GM19463 (cell line): Measurements from ENCODE around the gene CDC73.
"Not testable (repeated sequence)": the region's sequence is repeated elsewhere in the genome, so short reads cannot be mapped to it uniquely, and the experiment has no call there.

Experiments
- ATAC-seq: cut with Tn5 transposase; IDR thresholded peaks from one replicate; pipeline ENCODE4 v1.9.1; 2021; ENCODE audit warnings: mild to moderate bottlenecking, moderate library complexity; ENCODE audit not compliant: unreplicated experiment

The CDC73 gene

DNA sequence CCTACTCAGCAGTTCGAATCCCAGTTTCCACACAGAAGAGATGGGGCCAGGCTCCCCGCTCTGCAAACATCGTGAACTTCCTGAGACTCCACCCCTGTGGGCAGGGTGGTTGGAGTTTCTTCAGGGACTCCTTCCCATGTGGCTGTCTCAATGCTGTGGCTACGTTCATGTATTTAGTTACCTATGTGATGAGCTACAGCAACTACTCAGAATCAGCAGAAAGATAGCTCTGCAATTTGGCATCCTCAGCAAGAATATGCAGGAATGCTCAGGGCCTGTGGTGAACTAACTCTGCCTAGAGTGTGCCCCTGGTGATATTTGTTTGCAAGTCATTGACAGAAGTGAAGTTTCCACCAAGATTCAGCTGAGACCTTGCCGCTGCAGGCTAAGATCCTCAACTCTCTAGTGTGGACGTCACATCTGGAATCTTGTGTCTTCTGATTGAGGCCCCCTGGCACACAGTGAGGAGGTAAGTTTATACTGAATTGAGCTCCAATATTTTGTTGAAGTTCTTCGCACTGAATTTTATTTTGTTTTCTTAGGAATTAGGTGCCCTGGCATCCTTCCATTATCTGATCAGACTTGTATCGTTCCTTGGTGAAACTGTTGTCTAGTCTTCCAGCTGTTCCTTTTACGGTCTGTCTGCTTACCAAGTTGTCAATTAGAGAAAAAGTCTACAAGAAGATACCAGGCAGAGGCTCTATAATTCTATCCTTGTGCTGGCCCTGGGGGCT, 8.4 kb upstream of the CDC73 start:
- ATAC-seq = no peak

DNA sequence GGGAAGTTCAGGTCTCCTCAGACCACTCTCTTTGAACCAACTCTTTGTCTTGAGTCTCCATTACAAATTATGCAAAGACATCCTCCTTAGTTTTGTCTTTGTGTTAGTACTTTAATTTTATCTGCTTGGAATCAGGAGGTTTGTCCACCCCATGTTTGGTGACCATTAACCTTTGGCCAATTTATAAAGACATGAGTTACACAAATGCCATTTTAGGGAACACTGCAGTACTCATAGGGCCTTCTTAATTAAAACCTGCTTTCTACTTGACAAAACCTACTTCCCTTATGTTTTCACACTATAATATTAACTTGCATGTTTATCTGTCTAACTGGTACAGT, 7.9 kb upstream of the CDC73 start:
- ATAC-seq = no peak

DNA sequence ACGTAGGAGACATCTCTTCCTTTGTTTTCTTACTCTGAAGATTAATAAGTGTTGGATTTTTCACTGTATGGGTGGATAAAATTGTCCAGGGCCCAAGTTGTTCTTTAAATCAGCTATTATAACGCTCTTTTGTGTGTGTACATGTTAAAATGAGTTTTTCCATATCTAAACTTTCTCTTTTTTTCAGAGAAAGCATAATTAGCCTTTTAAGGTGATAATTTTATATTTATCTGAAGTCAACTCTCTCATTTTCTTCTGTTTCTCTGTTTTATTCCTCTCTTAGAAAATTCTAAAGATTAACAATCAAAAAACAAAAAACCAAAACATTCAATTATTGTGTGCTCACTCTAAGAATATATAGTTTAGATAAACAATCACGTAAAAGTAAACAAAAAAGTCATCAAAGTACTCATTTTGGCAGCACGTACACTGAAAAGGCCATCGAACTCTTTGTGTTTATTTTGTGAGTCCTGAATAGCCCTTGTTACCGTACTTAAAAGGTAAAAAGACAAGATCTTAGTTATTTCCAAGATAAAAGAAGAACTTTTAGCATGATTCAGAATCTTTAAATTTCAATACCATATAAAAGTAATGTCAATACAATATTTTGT, 7.2 kb upstream of the CDC73 start:
- no peak for ATAC-seq

DNA sequence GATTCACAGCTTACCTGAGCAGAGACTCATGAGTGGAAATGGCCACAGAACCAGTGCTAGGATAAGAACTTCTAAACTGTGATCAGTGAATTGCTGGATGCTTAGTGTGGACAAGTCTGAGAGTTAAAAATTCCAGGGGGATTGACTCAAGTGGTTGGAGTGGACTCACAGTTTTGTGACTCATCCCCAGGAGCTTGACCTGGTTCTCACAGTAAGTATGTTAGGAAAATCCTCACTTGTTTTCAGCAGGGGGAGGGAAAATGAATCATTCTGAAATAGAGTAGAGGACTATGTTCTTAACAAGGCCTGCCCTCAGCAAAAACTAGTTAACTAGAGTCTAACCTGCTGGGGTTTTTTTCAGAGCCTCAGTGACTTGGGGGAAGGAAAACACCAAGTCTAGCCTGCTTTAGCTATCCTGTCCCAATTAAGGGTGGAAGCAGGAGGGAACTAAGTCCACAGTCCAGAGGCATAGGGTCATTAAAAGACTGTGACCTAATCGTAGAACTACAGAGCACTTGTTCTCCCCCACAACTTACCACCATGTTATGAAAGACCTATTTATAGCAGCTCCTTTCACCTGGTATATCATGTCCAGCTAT, 6.1 kb upstream of the CDC73 start:
- ATAC-seq = no peak

DNA sequence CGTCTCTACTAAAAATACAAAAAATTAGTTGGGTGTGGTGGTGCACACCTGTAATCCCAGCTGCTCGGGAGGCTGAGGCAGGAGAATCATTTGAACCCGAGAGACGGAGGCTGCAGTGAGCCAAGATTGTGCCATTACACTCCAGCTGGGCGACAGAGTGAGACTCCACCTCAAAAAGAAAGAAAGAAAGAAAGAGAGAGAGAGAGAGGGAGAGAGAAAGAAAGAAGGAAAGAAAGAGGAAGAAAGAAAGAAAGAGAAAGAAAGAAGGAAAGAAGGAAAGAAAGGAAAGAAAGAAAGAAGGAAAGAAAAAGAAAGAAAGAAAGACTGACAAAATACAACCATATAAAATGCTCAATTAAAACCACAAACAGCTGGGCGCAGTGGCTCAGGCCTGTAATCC, 4.7 kb upstream of the CDC73 start:
- ATAC-seq = not testable (repeated sequence)

GRCh38 chr1:193118194-193118593, 3.6 kb upstream of the CDC73 start:
- ATAC-seq = no peak

DNA sequence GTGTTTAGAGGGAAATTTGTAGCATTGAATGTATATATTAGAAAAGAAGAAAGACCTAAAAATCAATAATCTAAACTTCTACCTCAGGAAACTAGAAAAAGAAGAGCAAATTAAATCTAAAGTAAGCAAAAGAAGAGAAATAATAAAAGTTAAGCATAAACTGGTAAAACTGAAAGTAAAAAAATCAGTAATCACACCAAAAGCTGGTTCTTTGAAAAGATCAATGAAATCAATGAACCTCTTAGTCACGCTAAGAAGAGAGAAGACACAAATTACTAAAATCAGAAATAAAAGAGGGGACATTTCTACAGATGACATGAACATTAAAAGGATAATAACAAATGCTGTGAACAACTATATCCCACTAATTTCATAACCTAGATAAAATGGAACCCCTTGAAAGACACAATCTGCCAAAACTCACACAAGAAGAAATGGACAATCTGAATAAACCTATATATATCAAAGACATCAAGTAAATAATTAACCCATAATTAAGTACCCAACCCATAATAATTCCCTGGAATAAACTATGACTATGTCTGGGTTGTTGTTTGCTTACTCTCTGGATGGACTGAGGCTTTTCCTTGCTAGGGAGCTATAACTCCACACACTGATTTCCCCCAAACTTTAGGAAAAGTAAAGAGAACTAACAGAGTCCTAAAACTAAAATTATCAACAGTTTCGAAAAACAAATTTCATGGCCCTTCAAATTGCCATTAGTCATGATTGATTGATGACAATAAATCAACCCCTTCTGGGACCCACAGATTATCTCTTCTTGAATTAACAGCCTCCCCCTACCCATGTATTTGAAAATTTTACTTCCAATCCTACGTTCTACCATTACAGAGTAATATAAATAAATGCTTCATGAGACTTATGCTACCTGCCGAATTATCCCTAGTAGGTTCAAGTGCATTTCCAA, 2.8 kb upstream of the CDC73 start:
- ATAC-seq = no peak

DNA sequence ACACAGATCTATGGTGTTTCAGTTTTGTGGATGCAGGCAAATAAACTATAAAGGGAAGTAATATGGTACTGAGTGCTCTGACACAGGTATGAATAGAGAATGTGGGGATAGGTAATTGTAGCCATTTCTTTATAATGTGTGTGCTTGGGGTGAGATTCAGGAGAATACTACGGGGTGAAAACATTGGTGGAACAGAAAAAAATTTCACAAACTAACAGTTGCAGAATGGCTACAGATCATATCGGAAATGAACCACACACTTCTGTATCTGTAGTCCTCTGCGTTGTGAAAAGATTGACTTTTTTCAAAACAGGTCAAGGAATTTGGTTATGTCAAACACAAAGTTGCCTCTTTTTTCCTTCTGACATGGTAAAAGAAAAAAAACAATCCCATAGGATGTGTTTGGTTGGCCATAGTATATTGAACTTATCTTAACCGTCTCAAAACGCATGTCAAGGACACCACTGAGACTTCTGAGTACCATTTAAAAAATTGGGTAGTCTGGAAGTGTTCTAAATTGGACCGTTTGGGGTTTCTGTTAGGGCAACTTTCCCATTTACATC, 1.1 kb upstream of the CDC73 start:
- no peak for ATAC-seq

- no peak for ATAC-seq
These were observed 1.9 kb downstream of the CDC73 start for GRCh38 chr1:193123751-193124150.

- ATAC-seq = no peak
These were observed 3.5 kb downstream of the CDC73 start for GRCh38 chr1:193125369-193125768.

- ATAC-seq = peak; percentile 62
These were observed 9.5 kb downstream of the CDC73 start for GRCh38 chr1:193131266-193131860.

DNA sequence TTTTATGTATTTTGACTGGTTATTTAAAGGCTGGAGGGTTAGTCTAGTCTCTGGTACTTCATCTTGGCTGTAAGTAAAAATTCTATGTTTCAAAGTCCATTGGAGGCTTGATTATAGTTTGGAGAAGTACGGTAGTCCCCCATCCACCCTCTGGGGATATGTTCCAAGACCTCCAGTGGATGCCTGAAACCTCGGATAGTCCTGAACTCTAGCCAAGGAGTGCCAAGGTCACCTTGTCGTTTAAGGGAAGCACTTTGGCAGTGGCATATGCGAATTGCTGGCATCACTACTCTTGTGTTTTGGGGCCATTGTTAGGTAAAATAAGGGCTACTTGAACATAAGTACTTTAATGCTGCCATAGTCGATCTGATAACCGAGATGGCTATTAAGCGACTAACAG, 18.4 kb downstream of the CDC73 start:
- ATAC-seq = no peak

DNA sequence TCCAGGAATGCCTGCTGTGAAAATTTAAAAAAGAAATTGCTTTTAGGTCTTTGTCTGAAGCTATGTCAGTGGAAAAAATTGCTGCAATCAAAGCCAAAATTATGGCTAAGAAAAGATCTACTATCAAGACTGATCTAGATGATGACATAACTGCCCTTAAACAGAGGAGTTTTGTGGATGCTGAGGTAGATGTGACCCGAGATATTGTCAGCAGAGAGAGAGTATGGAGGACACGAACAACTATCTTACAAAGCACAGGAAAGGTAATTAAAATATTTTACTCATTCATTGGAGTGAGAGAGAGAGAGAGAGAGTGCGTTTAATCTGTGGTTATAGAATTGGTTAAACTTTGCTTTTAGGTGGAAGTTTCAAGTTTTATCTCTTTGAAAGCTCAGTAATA, 20.0 kb downstream of the CDC73 start:
- ATAC-seq = no peak

GRCh38 chr1:193142409-193142808, 20.6 kb downstream of the CDC73 start:
- no peak for ATAC-seq

DNA sequence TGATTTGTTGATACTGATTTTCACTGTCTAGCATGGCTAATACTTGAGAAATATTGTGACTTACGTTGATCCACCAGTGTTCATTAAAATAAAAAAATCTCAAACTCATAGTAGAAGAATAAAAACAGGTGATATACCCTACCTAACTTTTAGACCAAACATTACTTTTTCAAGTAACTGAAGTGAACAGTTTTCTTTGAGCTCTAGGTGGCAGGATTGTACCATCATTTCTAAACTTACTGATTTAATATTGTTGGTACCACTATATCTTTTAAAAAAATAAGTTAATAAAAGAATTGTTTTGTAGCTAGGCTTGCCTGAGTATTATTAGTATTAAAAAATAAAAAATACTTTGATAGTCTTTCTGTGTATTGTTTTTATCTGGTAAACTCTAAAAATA, 21.5 kb downstream of the CDC73 start:
- ATAC-seq = no peak

GRCh38 chr1:193144361-193144938, 22.6 kb downstream of the CDC73 start:
- ATAC-seq = no peak

GRCh38 chr1:193144999-193145398, 23.2 kb downstream of the CDC73 start:
- no peak for ATAC-seq

GRCh38 chr1:193156117-193156821, 34.4 kb downstream of the CDC73 start:
- no peak for ATAC-seq

- ATAC-seq = no peak
These were observed 35.0 kb downstream of the CDC73 start for GRCh38 chr1:193156822-193157142.

GRCh38 chr1:193157360-193157759, 35.5 kb downstream of the CDC73 start:
- ATAC-seq = no peak
